Measurements from ENCODE around the gene CCDC172.

Gene CCDC172

DNA sequence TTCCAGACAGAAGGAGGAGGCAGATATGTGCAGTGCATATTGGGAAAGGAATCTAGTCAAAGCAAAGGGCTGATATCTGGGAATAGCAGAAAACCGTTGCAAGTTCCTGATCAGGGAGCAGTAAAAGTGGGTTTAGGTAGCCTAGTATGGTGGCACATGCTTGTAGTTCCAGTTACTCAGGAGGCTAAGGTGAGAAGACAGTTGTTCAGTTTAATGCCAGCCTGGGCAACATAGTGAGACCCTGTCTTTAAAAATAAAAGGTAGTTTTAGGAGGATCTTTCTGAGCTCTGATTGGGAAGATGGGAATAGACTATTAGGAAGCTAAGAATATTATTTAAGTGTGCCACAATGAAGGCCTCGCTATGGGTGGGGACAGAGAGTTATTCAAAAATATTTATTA is 1.7 kb downstream of the CCDC172 start:
- POLR2A ChIA-PET = no interaction called here
- no peak for TF ChIP-seq CTCF (IDR thresholded peaks at IDR 0.05; ENCODE audit: control extremely low read depth, extremely low read depth, low read depth, missing control alignments)
- DNase-seq (ENCODE audit: extremely low spot score) = no peak
- CTCF ChIA-PET = no interaction called here

- CTCF ChIA-PET = interaction anchor here (1.4 kb wide), 1 partner anchor 15 kb away, joined by 4 read pairs; no protein-coding TSS in a partner anchor
- no peak for TF ChIP-seq CTCF (IDR thresholded peaks at IDR 0.05; ENCODE audit: control extremely low read depth, extremely low read depth, low read depth, missing control alignments)
- no peak for DNase-seq (ENCODE audit: extremely low spot score)
- POLR2A ChIA-PET = no interaction called here
Observed at GRCh38 chr10:116329153-116329552, 4.9 kb downstream of the CCDC172 start.

DNA sequence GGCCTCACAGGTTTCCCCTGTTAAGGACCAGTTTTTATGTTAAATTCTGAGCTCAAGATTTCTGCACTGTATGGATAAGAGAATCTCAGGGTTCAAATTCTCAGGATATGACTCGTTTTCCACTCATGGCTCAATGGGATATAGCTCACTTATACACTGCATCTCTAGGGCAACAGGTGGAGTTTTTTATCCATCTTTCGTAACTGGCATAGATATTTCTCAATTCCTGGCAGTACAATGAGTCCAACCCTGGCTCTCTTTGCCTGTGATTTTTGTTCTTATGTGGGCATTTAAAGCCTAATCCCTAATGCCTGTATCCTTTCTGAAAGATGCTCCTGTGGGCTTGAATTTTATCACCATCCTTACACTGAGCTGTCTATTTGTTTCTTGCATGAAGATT is 7.6 kb downstream of the CCDC172 start:
- no peak for DNase-seq (ENCODE audit: extremely low spot score)
- no peak for TF ChIP-seq CTCF (IDR thresholded peaks at IDR 0.05; ENCODE audit: control extremely low read depth, extremely low read depth, low read depth, missing control alignments)
- CTCF ChIA-PET = interaction anchor here (1.6 to 2.1 kb wide), 2 partner anchors 11 to 19 kb away, joined by 3 to 7 read pairs; no protein-coding TSS in a partner anchor
- POLR2A ChIA-PET = no interaction called here

DNA sequence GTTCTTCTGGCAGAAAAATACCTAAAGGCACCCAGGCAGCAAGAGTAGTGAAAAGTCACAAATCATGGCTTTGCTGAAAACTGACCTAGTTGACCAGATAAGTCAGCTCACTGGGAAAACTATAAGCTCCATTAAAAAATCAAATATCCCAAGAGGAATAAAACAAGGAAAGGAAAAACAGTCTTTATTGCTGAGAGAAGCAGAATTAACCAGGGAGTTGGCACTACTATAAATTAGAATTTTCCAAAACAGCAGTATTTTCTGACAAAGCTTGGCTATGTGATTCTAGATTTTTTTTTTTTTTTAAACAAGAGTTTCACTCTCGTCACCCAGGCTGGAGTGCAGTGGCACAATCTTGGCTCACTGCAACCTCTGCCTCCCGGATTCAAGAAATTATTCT is 12.6 kb downstream of the CCDC172 start:
- CTCF ChIA-PET = interaction anchor here (0.8 kb wide), 1 partner anchor 10 kb away, joined by 3 read pairs; no protein-coding TSS in a partner anchor
- no peak for TF ChIP-seq CTCF (IDR thresholded peaks at IDR 0.05; ENCODE audit: control extremely low read depth, extremely low read depth, low read depth, missing control alignments)
- POLR2A ChIA-PET = no interaction called here
- DNase-seq (ENCODE audit: extremely low spot score) = no peak

- no peak for DNase-seq (ENCODE audit: extremely low spot score)
- POLR2A ChIA-PET = no interaction called here
- CTCF ChIA-PET = interaction anchor here (2.1 kb wide), 1 partner anchor 9 kb away, joined by 7 read pairs; no protein-coding TSS in a partner anchor
- TF ChIP-seq CTCF (IDR thresholded peaks at IDR 0.05; ENCODE audit: control extremely low read depth, extremely low read depth, low read depth, missing control alignments) = no peak
Observed at GRCh38 chr10:116352125-116352524, 27.9 kb downstream of the CCDC172 start.

GRCh38 chr10:116353817-116354216 is 29.6 kb downstream of the CCDC172 start:
- no peak for TF ChIP-seq CTCF (IDR thresholded peaks at IDR 0.05; ENCODE audit: control extremely low read depth, extremely low read depth, low read depth, missing control alignments)
- POLR2A ChIA-PET = no interaction called here
- no peak for DNase-seq (ENCODE audit: extremely low spot score)
- CTCF ChIA-PET = no interaction called here

DNA sequence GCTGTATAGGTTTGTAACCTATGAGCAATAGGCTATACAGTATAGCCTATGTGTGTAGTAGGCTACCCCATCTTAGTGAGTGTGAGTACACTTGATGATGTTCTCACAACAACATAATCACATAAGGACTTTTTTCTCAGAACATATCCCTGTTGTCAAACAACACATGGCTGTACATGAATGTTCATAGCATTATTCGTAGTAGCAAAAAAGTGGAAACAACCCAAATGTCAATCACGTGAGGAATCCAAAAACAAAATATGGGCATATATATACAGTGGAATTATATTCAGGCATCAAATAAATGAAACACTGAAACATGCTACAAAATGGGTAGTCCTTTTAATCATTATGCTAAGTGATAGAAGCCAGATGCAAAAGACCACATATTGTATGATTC is 31.1 kb downstream of the CCDC172 start:
- no peak for DNase-seq (ENCODE audit: extremely low spot score)
- ChIA-PET POLR2A (no interaction called here), CTCF (no interaction called here)
- no peak for TF ChIP-seq CTCF (IDR thresholded peaks at IDR 0.05; ENCODE audit: control extremely low read depth, extremely low read depth, low read depth, missing control alignments)
